Measurements from ENCODE around the gene GABRB2. TPM values are rescaled to one million over a fixed set of nuclear protein-coding genes. Genes with fewer than 3 reads are reported as not detected.

GABRB2 gene
- total RNA-seq, 2 experiments from 2014 or later, result 1.4 to 5.1 TPM

DNA sequence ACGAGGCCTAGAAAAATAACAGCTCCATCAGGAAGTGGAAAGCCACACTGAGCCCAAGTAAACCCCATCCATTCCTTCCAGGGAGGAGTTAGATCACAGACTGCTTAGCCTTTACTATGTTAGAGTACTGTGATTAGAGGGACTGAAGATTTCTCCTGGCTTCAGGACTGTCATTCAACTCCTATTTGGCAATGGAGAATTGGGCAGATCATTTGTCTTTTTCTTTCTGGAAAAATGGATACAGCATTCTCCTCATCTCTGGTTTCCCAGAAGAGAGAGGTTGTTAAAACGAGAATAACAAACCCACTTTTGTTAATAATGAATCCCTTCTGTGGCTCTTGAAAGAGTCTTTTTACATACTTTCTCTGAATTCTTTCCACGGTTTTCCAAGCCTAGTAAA lies 150.4 kb downstream of the GABRB2 start:
- intact Hi-C loops (cut with micrococcal nuclease; ENCODE audit: unreplicated experiment), result no loop called here
- Histone ChIP-seq H3K27ac (ENCODE audit: low read depth, low read length, poor library complexity, severe bottlenecking) (no peak overlapping the region), H3K79me2 (ENCODE audit: insufficient read depth, low read depth, low read length) (no peaks in the 10 kb centered on the region), H3K9me2 (ENCODE audit: insufficient read depth, low read length) (no peaks in the 10 kb centered on the region), H3K9me3 (ENCODE audit: low read length) (no peaks in the 10 kb centered on the region), H3K36me3 (ENCODE audit: insufficient read depth, low read length) (no peaks in the 10 kb centered on the region), H3K4me2 (ENCODE audit: low read length) (no peak overlapping the region), H3K4me3 (ENCODE audit: low read depth, low read length, poor library complexity, severe bottlenecking) (no peak overlapping the region), H4K20me1 (ENCODE audit: insufficient read depth, low read length) (no peaks in the 10 kb centered on the region), H3K4me1 (ENCODE audit: insufficient read depth, low read length, poor library complexity, severe bottlenecking) (no peaks in the 10 kb centered on the region), H2AFZ (ENCODE audit: low read length) (no peak overlapping the region)
- no TSS peak for BruUV-seq (replicated peaks)
- no peak for DNase-seq (ENCODE audit: low spot score)
- TF ChIP-seq, protein P1, sequence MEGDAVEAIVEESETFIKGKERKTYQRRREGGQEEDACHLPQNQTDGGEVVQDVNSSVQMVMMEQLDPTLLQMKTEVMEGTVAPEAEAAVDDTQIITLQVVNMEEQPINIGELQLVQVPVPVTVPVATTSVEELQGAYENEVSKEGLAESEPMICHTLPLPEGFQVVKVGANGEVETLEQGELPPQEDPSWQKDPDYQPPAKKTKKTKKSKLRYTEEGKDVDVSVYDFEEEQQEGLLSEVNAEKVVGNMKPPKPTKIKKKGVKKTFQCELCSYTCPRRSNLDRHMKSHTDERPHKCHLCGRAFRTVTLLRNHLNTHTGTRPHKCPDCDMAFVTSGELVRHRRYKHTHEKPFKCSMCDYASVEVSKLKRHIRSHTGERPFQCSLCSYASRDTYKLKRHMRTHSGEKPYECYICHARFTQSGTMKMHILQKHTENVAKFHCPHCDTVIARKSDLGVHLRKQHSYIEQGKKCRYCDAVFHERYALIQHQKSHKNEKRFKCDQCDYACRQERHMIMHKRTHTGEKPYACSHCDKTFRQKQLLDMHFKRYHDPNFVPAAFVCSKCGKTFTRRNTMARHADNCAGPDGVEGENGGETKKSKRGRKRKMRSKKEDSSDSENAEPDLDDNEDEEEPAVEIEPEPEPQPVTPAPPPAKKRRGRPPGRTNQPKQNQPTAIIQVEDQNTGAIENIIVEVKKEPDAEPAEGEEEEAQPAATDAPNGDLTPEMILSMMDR (conservative IDR thresholded peaks at IDR 0.05; ENCODE audit: low read length), result no peak
- TF ChIP-seq EZH2phosphoT487 (IDR thresholded peaks at IDR 0.05; ENCODE audit: borderline replicate concordance, low read depth, low read length), result no peak
- POLR2A ChIA-PET, result interaction anchor here (1.5 kb wide), 1 partner anchor 10 kb away, joined by 4 read pairs; no protein-coding TSS in a partner anchor
- CTCF ChIA-PET (ENCODE audit: unreplicated experiment), result no interaction called here

DNA sequence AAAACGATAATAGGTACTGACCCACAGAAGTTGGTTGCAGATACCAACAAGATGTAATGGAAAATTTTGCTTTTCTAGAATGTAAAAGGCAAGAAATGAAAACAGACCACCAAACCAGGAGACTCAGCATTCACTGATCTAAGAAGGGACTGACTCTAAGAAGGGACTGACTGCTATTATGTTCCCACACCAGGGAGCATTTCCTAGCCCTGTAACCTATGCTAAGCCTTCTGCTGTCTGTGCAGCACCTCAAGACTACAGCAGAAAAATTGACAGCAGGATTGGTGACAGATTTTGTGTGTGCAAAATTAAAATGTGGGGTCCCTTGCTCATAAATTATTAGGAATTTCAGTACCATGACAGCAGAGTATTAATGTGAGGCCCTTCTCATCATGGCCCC lies 154.8 kb downstream of the GABRB2 start:
- H3K9me3 ChIP-seq (ENCODE audit: low read length), result no peaks in the 10 kb centered on the region
- TF ChIP-seq, protein P1 (conservative IDR thresholded peaks at IDR 0.05; ENCODE audit: low read length), result no peak
- TF ChIP-seq EZH2phosphoT487 (IDR thresholded peaks at IDR 0.05; ENCODE audit: borderline replicate concordance, low read depth, low read length), result no peak
- H4K20me1 ChIP-seq (ENCODE audit: insufficient read depth, low read length), result no peaks in the 10 kb centered on the region
- H3K9me2 ChIP-seq (ENCODE audit: insufficient read depth, low read length), result no peaks in the 10 kb centered on the region
- H3K4me2 ChIP-seq (ENCODE audit: low read length), result no peak overlapping the region
- intact Hi-C loops (cut with micrococcal nuclease; ENCODE audit: unreplicated experiment), result no loop called here
- no peaks in the 10 kb centered on the region for H3K79me2 ChIP-seq (ENCODE audit: insufficient read depth, low read depth, low read length)
- H3K4me3 ChIP-seq (ENCODE audit: low read depth, low read length, poor library complexity, severe bottlenecking), result no peak overlapping the region
- no peak for DNase-seq (ENCODE audit: low spot score)
- ChIA-PET POLR2A (interaction anchor here (0.8 kb wide), 1 partner anchor 835 kb away, joined by 3 read pairs; no protein-coding TSS in a partner anchor), CTCF (ENCODE audit: unreplicated experiment) (no interaction called here)
- no TSS peak for BruUV-seq (replicated peaks)
- no peak overlapping the region for H2AFZ ChIP-seq (ENCODE audit: low read length)
- H3K36me3 ChIP-seq (ENCODE audit: insufficient read depth, low read length), result no peaks in the 10 kb centered on the region
- no peaks in the 10 kb centered on the region for H3K4me1 ChIP-seq (ENCODE audit: insufficient read depth, low read length, poor library complexity, severe bottlenecking)
- H3K27ac ChIP-seq (ENCODE audit: low read depth, low read length, poor library complexity, severe bottlenecking), result no peak overlapping the region

DNA sequence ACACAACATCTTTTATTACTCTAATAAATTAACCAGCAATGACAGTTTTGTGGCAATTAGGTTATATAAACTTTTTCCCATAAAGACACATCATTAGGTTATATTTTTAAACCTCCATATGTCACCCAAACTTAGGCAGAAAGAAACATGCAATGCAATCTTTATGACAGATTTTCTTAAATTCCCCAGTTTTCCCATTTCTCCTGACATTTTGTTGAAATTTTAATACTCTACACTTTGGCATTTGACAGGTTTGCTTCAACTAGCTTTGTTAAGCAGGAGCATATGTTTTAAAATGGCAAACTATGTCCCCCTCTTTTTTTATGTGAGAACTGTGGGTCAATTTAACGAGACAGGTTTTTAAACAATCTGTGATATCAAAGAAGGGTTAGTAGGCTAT lies 155.5 kb downstream of the GABRB2 start:
- Histone ChIP-seq H3K4me1 (ENCODE audit: insufficient read depth, low read length, poor library complexity, severe bottlenecking) (no peaks in the 10 kb centered on the region), H3K9me3 (ENCODE audit: low read length) (no peaks in the 10 kb centered on the region), H3K27ac (ENCODE audit: low read depth, low read length, poor library complexity, severe bottlenecking) (no peak overlapping the region), H4K20me1 (ENCODE audit: insufficient read depth, low read length) (no peaks in the 10 kb centered on the region), H3K79me2 (ENCODE audit: insufficient read depth, low read depth, low read length) (no peaks in the 10 kb centered on the region), H3K4me3 (ENCODE audit: low read depth, low read length, poor library complexity, severe bottlenecking) (no peak overlapping the region), H3K36me3 (ENCODE audit: insufficient read depth, low read length) (no peaks in the 10 kb centered on the region), H2AFZ (ENCODE audit: low read length) (no peak overlapping the region), H3K9me2 (ENCODE audit: insufficient read depth, low read length) (no peaks in the 10 kb centered on the region), H3K4me2 (ENCODE audit: low read length) (no peak overlapping the region)
- no peak for DNase-seq (ENCODE audit: low spot score)
- BruUV-seq (replicated peaks), result no TSS peak
- TF ChIP-seq EZH2phosphoT487 (IDR thresholded peaks at IDR 0.05; ENCODE audit: borderline replicate concordance, low read depth, low read length), result no peak
- TF ChIP-seq, protein P1 (conservative IDR thresholded peaks at IDR 0.05; ENCODE audit: low read length), result no peak
- CTCF ChIA-PET (ENCODE audit: unreplicated experiment), result no interaction called here
- POLR2A ChIA-PET, result interaction anchor here (0.8 kb wide), 1 partner anchor 834 kb away, joined by 3 read pairs; no protein-coding TSS in a partner anchor
- intact Hi-C loops (cut with micrococcal nuclease; ENCODE audit: unreplicated experiment), result no loop called here
